Measurements from ENCODE around the gene C5orf58. TPM values are rescaled to one million over a fixed set of nuclear protein-coding genes. Genes with fewer than 3 reads are reported as not detected.

The C5orf58 gene
- total RNA-seq, 1 donor from 2014 or later, result not detected

GRCh38 chr5:170286386-170286925, 53.7 kb downstream of the C5orf58 start:
- DNase-seq (ENCODE audit: low read depth), result no peak
- no peak for TF ChIP-seq CTCF (conservative IDR thresholded peaks at IDR 0.05; ENCODE audit: low read depth, low read length)

GRCh38 chr5:170287532-170287931, 54.7 kb downstream of the C5orf58 start:
- no peak for TF ChIP-seq CTCF (conservative IDR thresholded peaks at IDR 0.05; ENCODE audit: low read depth, low read length)
- no peak overlapping the region for H3K4me3 ChIP-seq (ENCODE audit: low read depth, low read length)
- no peak for DNase-seq (ENCODE audit: low read depth)

More at GRCh38 chr5:170286386-170286925, 53.7 kb downstream of the C5orf58 start:
- no peak overlapping the region for H3K4me3 ChIP-seq (ENCODE audit: low read depth, low read length)

GRCh38 chr5:170288151-170288550, 55.4 kb downstream of the C5orf58 start:
- H3K4me3 ChIP-seq (ENCODE audit: low read depth, low read length), result no peak overlapping the region
- TF ChIP-seq CTCF (conservative IDR thresholded peaks at IDR 0.05; ENCODE audit: low read depth, low read length), result no peak
- DNase-seq (ENCODE audit: low read depth), result no peak

GRCh38 chr5:170288551-170288950, 55.8 kb downstream of the C5orf58 start:
- TF ChIP-seq CTCF (conservative IDR thresholded peaks at IDR 0.05; ENCODE audit: low read depth, low read length), result no peak
- H3K4me3 ChIP-seq (ENCODE audit: low read depth, low read length), result no peak overlapping the region
- no peak for DNase-seq (ENCODE audit: low read depth)

- H3K4me3 ChIP-seq (ENCODE audit: low read depth, low read length), result no peak overlapping the region
- no peak for TF ChIP-seq CTCF (conservative IDR thresholded peaks at IDR 0.05; ENCODE audit: low read depth, low read length)
- no peak for DNase-seq (ENCODE audit: low read depth)
Observed at GRCh38 chr5:170289121-170289520, 56.3 kb downstream of the C5orf58 start.

- DNase-seq (ENCODE audit: low read depth), result no peak
- no peak for TF ChIP-seq CTCF (conservative IDR thresholded peaks at IDR 0.05; ENCODE audit: low read depth, low read length)
- no peak overlapping the region for H3K4me3 ChIP-seq (ENCODE audit: low read depth, low read length)
Observed at GRCh38 chr5:170289764-170290163, 57.0 kb downstream of the C5orf58 start.

GRCh38 chr5:170290498-170290897, 57.7 kb downstream of the C5orf58 start:
- no peak for TF ChIP-seq CTCF (conservative IDR thresholded peaks at IDR 0.05; ENCODE audit: low read depth, low read length)
- no peak for DNase-seq (ENCODE audit: low read depth)
- H3K4me3 ChIP-seq (ENCODE audit: low read depth, low read length), result no peak overlapping the region
